GM18907 (cell line): ENCODE results near the gene DDA1.
"Not testable (repeated sequence)": the region's sequence is repeated elsewhere in the genome, so short reads cannot be mapped to it uniquely, and the experiment has no call there.

Experiments used
- ATAC-seq: cut with Tn5 transposase; IDR thresholded peaks from one replicate; pipeline ENCODE4 v1.9.1; 2021; ENCODE audit warnings: mild to moderate bottlenecking, moderate library complexity; ENCODE audit not compliant: unreplicated experiment

The DDA1 gene

GRCh38 chr19:17309198-17309964 is at the start of gene DDA1:
Gene DDA1 (plus strand): TSS chr19:17309563. CDS start chr19:17309655, 92 bp downstream.
- peak; percentile 57 for ATAC-seq

GRCh38 chr19:17259934-17260333 is 49.4 kb upstream of the DDA1 start:
- no peak for ATAC-seq

- no peak for ATAC-seq
Measured at GRCh38 chr19:17260842-17261325, 48.5 kb upstream of the DDA1 start.

GRCh38 chr19:17262557-17262956 is 46.8 kb upstream of the DDA1 start:
- ATAC-seq = no peak

- no peak for ATAC-seq
Measured at GRCh38 chr19:17263712-17264640, 45.4 kb upstream of the DDA1 start.

GRCh38 chr19:17264641-17264979 is 44.8 kb upstream of the DDA1 start, which contains the start of gene USHBP1:
Gene USHBP1 (minus strand): TSS chr19:17264745. CDS start chr19:17264299, 446 bp downstream.
- ATAC-seq = no peak

- no peak for ATAC-seq
Measured at GRCh38 chr19:17266026-17266425, 43.3 kb upstream of the DDA1 start.

GRCh38 chr19:17266589-17266974 is 42.8 kb upstream of the DDA1 start:
- peak; percentile 28 for ATAC-seq

GRCh38 chr19:17266975-17267788 is 42.2 kb upstream of the DDA1 start, which contains the start of gene BABAM1:
Gene BABAM1 (plus strand): TSS chr19:17267443. CDS start chr19:17268807, 1,364 bp downstream.
- ATAC-seq = peak; percentile 89

- ATAC-seq = no peak
Measured at GRCh38 chr19:17268754-17269153, 40.6 kb upstream of the DDA1 start.

GRCh38 chr19:17274892-17275291 is 34.5 kb upstream of the DDA1 start:
- ATAC-seq = not testable (repeated sequence)

- no peak for ATAC-seq
Measured at GRCh38 chr19:17275441-17276175, 33.8 kb upstream of the DDA1 start.

- ATAC-seq = no peak
Measured at GRCh38 chr19:17279436-17279835, 29.9 kb upstream of the DDA1 start.

- ATAC-seq = peak; percentile 23
Measured at GRCh38 chr19:17281391-17282304, 27.7 kb upstream of the DDA1 start, which contains the start of gene ANKLE1. Gene ANKLE1 (plus strand): TSS chr19:17281901. CDS start chr19:17281921, 20 bp downstream.

GRCh38 chr19:17282488-17283125 is 26.8 kb upstream of the DDA1 start:
- peak; percentile 74 for ATAC-seq

GRCh38 chr19:17283504-17283996 is 25.8 kb upstream of the DDA1 start:
- no peak for ATAC-seq

GRCh38 chr19:17285415-17286135 is 23.8 kb upstream of the DDA1 start:
- no peak for ATAC-seq
